ENCODE measurements around the gene RPUSD3.

DNA sequence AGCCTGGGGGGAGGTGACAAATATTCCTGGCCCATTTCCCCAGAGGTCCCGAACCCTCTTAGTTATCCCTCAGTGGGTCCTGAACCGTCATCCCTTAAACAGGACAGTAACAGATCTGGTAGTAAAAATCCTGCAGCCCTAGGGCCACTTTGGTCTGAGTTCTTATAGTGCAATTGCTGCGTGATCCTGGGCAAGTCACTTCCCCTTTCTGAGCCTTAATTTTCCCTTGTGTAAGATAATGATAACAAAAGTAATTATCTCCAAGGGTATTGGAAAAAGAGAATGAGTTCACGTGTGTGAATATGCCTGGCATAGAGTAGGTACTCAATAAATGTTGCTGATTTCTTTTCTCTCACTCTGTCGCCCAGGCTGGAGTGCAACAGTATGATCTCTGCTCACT is 43.7 kb upstream of the RPUSD3 start:
- TF ChIP-seq, protein P1, sequence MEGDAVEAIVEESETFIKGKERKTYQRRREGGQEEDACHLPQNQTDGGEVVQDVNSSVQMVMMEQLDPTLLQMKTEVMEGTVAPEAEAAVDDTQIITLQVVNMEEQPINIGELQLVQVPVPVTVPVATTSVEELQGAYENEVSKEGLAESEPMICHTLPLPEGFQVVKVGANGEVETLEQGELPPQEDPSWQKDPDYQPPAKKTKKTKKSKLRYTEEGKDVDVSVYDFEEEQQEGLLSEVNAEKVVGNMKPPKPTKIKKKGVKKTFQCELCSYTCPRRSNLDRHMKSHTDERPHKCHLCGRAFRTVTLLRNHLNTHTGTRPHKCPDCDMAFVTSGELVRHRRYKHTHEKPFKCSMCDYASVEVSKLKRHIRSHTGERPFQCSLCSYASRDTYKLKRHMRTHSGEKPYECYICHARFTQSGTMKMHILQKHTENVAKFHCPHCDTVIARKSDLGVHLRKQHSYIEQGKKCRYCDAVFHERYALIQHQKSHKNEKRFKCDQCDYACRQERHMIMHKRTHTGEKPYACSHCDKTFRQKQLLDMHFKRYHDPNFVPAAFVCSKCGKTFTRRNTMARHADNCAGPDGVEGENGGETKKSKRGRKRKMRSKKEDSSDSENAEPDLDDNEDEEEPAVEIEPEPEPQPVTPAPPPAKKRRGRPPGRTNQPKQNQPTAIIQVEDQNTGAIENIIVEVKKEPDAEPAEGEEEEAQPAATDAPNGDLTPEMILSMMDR (IDR thresholded peaks at IDR 0.05), result no peak
- TF ChIP-seq POLR2A (IDR thresholded peaks at IDR 0.05), result no peak
